HTERT RPE-1 (cell line): ENCODE measurements around the gene ADAM15.

Source experiments
- in situ Hi-C: fragments of 300-500 bp; cut with MboI; formaldehyde crosslinking; loops from 4 replicates; pipeline ENCODE4 v1.14.3; 2020; ENCODE audit warnings: low sequenced_read_pairs

ADAM15 gene

DNA sequence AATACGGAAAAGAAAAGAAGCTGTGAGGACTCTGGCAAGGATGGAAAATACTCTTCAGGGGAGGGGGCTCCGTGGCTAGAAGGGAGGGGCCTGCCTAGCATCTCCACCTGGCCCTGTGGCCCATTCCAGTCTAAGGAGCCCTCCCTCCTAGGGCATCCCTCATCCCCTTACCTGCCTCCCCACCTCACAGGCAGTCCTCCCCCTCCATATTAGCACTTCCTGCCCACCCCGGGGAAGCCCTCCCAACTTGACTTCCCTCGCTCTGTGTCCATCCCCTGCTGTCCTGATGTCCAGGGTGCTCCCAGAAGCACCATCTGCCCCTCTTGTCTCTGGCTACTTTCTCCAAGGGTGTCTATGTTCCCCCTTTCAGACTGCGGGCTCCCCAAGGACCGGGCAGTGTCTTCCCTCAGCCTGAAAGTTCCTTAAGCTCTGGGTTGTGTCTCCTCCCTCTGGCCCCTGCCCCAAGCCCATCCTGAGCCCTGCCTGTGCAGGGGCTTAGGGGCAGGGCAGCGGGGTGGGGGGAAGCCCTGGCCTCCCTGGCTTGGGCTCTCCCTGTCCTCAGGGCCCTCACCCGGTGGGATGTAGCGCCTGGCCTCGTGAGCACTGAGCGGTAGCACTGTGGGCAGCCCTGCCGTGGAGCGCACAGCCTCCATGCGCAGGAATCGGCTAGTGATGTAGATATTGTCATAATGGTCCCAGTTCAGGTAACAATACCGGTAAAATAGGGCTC, 21.4 kb upstream of the ADAM15 start:
- in situ Hi-C loops: no loop called here

- in situ Hi-C loops: no loop called here
Observed at GRCh38 chr1:155030243-155030795, 20.8 kb upstream of the ADAM15 start.

DNA sequence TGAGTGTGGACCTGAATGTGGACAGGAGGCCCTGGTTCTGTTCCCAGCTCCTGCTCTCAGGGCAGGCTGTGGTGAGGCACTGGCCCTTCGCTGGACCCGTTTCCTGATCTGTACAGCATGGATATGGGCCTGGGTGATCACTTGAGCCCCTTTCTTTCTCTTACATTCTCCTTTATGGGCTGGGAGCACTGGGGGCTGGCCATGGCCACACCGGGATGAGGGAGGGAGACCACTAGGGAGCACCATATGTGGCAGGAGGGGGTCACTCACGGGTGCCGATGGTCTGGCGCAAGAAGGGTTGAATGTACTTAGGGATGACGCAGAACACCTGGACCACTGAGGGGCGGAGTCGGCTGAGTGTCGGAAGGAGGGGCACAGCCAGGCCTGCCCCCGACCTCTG, 20.2 kb upstream of the ADAM15 start:
- in situ Hi-C loops: no loop called here

DNA sequence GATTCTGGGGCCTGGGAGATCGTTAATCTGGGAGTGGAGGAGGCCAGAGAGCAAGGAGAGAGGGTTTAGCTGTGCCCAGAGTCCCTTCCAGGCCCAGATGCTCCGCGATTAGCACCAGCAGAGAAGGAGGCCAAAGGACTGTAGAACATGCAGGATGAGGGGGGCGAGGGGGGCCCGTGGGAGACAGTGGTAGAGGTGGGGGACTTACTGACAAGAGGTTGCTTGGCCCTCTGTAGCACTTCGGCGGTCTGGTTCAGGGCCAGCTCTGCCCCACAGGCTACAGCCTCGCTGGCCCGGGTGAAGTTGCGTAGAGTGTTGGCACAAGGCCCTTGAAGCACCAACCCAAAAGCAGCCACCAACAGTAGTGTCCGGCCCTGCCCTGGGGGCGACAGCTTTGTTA, 18.2 kb upstream of the ADAM15 start:
- in situ Hi-C loops: no loop called here

- in situ Hi-C loops: no loop called here
Observed at GRCh38 chr1:155033524-155033923, 17.6 kb upstream of the ADAM15 start, which contains the start of the genes DCST1 and DCST2. DCST1 (plus strand) TSS chr1:155033824; CDS start chr1:155034037, 213 bp downstream. DCST2 (minus strand) TSS chr1:155033781; CDS start chr1:155033701, 80 bp downstream.

DNA sequence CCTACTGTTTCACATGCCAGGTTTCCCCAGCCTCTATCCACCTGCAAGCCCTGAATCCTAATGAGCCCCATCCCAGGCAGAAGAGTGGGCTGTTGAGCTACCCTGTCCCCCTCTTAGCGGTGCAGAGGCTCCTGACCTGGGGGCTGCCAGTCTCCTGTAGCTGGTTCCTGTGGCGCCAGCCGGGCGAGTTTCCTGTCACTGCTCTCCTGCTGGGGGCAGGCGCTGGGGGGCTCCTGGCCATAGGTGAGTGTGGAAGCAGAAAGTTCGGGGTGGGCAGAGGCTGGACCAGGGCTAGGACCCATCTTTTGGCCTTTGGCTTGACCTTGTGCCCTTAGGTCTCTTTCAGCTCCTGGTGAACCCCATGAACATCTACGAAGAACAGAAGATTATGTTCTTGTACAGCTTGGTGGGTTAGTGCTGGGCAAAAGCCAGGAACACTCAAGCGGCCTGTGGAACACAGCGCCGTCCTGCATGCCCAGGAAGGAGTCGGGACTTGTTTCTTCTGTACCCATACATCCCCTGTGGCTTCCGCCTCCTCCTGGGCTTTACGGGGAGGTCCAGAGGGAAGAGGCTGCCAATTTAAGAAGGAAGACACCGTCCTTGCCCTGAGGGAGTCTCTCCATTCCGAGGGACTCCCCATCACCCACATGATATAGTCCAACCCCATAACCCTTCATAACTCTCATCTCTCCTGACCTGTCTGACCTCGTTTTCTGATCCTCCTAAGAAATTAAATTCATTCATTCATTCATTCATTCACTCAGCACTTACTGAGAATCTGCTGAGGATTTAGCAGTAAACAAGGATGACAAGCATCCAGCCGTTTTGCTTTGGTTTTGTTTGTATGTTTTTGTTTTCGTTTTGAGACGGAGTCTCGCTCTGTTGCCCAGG, 16.6 kb upstream of the ADAM15 start:
- in situ Hi-C loops: no loop called here

DNA sequence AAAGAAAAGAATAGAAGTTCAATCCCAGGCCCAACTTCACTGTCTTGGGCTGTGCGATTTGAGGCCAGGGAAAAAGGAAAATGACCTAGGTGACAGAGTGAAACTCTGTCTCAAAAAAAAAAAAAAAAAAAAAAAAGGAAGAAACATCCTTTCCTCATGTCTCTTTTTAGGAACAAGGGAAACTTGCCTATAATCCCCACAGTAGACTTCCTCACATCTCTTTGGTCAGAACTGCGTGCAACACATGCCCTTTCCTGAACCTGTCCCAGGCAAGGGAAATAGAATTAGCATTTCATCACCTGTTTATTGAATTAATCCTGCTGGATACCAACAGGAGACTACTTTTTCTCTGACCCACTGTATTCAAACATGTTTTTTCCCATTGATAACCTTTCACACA, 15.2 kb upstream of the ADAM15 start:
- in situ Hi-C loops: no loop called here

GRCh38 chr1:155037043-155037442, 14.1 kb upstream of the ADAM15 start:
- in situ Hi-C loops: no loop called here

GRCh38 chr1:155037851-155038441, 13.2 kb upstream of the ADAM15 start:
- in situ Hi-C loops: no loop called here

- in situ Hi-C loops: no loop called here
Observed at GRCh38 chr1:155038602-155039307, 12.4 kb upstream of the ADAM15 start.

DNA sequence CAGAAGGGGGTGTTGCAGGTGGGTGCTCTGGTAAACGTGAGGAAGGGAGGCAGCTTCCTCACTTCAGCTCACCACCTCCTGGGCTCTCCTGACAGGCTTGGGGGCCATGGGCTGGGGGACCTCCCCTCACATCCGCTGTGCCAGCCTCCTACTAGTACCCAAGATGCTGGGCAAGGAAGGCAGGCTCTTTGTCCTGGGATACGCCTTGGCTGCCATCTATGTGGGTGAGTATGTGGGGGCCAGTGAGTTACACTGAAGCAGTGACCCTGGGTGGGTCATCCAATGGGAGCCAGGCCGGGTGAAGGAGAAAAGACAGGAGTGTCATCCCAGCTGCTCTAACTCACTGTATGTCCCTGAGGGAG, 11.8 kb upstream of the ADAM15 start:
- in situ Hi-C loops: no loop called here

DNA sequence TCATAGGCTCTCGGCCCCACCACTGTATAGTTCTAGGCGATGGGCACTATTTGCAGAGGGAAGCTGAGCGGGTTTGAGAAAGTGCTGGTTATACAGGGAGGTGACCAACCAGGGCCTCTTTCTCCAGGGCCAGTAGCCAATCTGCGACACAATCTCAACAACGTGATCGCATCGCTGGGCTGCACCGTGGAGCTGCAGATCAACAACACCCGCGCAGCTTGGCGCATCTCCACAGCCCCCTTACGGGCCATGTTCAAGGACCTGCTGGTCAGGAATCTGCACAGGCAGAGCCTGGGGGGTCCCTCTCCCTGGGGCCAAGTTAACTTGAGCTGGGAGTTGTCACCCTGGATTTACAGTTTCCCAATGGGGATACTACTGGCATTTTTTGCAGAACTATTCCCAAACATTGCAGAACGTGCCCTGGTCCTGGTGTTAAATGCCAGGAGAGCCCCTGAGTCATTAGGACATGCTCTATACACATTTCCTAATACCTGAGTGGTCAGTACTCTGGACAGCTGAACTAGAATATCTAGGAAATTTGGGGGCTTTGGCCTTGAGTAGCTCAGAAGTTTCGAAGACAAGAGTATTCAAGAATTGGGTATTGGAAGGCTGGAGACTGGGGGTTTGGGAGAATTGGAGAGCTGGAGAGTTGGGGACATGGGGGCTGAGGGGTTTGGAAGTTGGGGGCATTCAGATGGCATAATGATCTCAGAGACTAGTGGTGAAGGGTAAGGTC, 10.6 kb upstream of the ADAM15 start:
- in situ Hi-C loops: no loop called here

DNA sequence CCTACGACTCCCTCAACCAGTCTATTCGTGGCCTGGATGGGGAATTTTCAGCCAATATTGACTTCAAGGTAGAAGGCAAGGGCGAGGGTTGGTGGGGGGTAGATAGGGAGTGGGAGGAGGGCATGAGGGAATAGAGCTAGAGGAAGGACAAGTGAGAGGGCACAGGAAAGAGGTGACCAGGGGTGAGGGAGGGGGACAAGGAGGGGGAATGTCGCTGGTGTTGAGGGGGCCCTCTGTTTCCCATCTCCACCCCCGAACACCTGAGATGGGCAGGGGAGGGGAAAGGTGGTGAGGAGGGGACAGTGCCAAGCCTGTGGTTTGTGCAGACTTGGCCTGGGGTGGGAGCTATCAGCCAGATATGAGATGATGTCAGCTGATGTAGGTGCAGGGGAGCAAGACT, 8.3 kb upstream of the ADAM15 start:
- in situ Hi-C loops: no loop called here

DNA sequence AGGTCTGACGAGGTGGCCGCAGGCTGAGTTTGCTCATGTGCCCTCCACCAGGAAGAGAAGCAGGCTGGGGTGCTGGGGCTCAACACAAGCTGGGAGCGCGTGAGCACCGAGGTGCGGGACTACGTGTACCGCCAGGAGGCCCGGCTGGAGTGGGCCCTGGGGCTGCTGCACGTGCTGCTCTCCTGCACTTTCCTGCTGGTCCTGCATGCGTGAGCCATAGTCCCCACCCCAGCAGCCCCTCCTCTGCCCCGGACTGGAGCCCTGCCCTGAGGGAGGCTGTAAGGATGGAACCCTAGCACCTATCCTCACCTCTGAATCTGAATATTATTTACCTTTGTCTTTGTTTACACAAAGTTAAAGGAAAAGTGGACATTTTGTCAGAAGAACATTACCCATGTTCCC, 7.8 kb upstream of the ADAM15 start:
- in situ Hi-C loops: no loop called here

DNA sequence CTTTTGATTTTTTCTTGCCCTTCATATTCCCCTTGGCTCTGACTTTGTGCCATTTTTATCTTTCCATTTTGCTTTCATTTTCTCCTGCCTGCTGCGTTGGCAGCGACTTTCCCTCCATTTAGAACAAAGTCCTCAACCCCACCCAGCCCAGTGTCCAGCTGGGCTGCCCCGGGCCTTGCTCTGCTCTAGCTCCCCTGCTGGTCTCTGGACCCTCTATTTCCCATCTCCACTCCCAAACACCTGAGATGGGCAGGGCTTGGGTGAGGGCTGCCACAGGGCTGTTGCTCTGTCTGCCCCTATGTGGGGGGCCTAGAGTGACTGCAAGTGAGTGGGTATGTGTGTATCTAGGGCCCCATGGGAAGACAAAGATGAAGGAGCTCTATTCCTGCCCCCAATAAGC, 7.3 kb upstream of the ADAM15 start:
- in situ Hi-C loops: no loop called here

GRCh38 chr1:155044365-155044764, 6.8 kb upstream of the ADAM15 start:
- in situ Hi-C loops: no loop called here

DNA sequence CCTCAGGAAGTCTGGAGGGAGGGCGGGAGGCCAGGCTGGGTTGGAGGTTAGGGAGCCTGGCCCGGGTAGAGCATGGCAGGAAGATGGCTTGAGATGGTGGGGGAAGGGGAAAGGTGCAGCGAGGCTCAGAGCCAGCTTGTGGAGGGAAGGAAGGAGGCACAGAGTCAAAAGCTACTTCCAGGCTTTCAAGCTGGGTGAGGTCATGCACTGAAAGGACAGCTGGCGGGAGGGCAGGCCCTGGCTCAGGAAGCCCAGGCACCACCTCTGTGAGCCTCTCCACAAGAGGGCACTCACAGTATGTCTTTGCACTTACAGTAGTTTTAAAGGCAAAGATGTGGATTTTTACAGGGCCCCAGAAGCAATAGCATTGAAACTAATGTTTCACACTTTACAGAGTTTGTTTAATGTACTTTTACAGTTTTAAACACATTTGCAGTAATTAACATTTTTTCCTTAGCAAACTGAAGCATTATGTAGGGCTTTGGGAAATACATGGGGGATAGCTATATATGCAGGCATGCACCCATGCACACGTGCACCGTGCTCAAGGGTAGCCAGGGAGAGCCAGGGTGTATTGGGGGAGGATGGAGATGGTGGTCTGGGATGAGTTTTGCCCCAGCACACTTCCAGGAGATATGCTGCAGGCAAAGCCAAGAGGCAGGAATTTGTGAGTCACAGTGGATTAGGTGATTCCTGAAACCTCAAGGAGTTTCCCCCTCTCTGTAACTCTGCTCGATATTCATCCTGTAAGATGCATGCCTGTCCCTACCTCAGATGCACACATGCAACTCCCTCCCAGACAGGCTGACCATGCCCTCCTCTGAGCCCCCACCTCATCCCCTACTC, 6.1 kb upstream of the ADAM15 start:
- in situ Hi-C loops: no loop called here

DNA sequence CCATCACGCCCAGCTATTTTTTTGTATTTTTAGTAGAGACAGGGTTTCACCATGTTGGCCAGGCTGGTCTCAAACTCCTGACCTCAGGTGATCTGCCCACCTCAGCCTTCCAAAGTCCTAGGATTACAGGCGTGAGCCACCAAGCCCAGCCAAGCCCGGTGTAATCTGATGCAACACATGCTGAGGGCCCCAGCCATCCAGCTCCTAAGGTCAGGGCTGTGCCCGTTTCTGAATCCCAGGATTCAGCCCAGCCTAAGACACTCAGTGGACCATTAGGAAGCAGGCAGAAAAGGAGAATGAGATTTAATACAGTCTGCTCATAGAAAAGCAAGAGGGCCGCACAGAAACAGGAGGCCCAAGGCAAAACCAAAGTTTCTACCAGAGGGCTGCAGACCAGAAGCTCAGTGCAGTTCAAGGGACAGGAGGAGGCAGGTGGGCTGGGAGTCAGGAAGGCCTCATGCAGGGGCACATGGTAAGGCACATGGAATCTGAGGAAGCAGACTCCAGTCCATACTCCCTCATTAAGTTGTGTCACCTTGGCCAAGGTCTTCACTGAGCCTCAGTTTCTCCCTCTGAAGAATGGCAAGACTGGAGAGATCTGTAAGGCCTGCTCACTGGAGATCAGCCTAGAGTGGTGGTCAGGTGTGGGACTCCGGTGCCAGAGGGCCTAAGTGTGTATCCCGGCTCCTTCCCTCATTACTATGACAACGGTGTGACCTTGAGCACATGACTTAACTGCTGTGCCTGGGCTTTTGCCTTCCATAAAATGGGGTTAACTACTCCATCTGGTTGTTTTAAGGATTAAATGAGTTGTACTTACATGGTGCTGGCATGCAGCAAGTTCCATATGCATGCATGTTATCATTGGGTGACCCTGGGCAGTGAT, 2.4 kb upstream of the ADAM15 start:
- in situ Hi-C loops: no loop called here
